ENCODE results near the gene TNFSF10. TPM values are rescaled to one million over a fixed set of nuclear protein-coding genes. Genes with fewer than 3 reads are reported as not detected.

The TNFSF10 gene
- total RNA-seq, 1 donor from 2014 or later = 7.4 TPM

DNA sequence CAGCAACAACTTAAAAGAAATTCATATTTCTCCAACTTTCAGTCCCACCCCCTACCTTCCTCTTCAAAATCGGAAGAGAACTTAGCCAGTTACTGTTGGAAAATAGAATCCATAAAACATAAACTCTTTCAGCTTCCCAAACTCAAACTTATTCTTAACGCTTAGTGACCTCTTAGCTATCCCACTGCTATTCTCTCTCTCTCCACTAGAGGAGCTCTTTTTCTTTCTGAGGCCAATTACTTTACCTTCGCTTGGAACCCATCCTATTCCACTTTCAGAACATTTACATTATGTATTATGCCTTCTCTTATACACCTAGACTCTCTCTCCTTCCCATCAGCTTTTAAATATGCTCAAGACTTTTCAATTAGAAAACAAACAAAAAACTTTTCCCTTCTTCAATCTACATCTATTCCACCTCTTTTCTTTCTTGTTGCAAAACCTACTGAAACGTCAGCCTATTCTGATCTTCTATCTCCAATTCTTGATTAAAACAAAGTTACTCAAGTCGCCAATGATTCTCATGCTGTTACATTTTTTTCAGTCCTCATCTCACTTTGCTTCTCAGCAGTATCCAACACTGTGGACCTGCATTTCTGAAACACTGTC is 61.6 kb downstream of the TNFSF10 start:
- H3K4me3 Mint-ChIP-seq = no peak overlapping the region
- intact Hi-C loops (cut with micrococcal nuclease) = loop anchor here (1.0 kb wide), 2 partner anchors 16 to 162 kb away; no protein-coding TSS in a partner anchor
- H3K9me3 Mint-ChIP-seq = no peaks in the 10 kb centered on the region
- ATAC-seq (ENCODE audit: low read depth) (peak; percentile 61), DNase-seq (no peak)
- POLR2A ChIA-PET = interaction anchor here (0.6 kb wide), 2 partner anchors 13 to 165 kb away, joined by 3 to 4 read pairs; partner anchors contain the start of gene GHSR
- no peaks in the 10 kb centered on the region for H3K36me3 Mint-ChIP-seq (ENCODE audit: low read depth)
- peaks cover 10% of the 10 kb centered on the region for H3K27me3 Mint-ChIP-seq
- peak; percentile 92 for TF ChIP-seq CTCF (IDR thresholded peaks at IDR 0.05)
- H3K27ac Mint-ChIP-seq = no peak overlapping the region
- no peaks in the 10 kb centered on the region for H3K4me1 Mint-ChIP-seq
- CTCF ChIA-PET = interaction anchor here (0.6 to 2.2 kb wide), 15 partner anchors 10 to 162 kb away, joined by 3 to 23 read pairs (median 5); no protein-coding TSS in a partner anchor

DNA sequence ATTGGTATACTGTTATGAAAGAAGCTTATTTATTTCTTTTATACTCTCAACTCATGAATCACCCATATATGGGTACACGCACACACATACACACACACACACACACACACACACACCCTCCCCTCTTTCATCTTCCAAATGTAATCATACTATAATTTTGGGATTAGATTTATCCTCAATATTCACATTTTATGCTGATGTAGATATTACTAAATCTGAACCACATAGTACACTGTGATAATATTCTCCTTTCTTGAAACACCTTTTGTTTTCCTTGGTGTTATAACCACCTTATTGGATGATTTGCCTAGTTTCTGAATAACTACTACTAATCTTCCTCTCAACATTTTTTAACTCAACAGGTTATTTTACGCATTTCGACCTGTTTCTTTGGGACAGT is 66.8 kb downstream of the TNFSF10 start:
- Mint-ChIP-seq H3K4me3 (no peak overlapping the region), H3K4me1 (no peaks in the 10 kb centered on the region), H3K9me3 (no peaks in the 10 kb centered on the region), H3K36me3 (ENCODE audit: low read depth) (no peaks in the 10 kb centered on the region), H3K27me3 (peaks cover 16% of the 10 kb centered on the region), H3K27ac (no peak overlapping the region)
- TF ChIP-seq CTCF (IDR thresholded peaks at IDR 0.05) = no peak
- POLR2A ChIA-PET = no interaction called here
- CTCF ChIA-PET = no interaction called here
- DNase-seq (no peak), ATAC-seq (ENCODE audit: low read depth) (no peak)
- intact Hi-C loops (cut with micrococcal nuclease) = no loop called here

Other genes starting within 250 kb of the TNFSF10 start
- not detected in 2 replicates for gene GHSR, start 75.0 kb downstream of the TNFSF10 start, total RNA-seq
- 4.5 and 4.9 TPM in 2 replicates for gene NCEH1, start 187.6 kb upstream of the TNFSF10 start, total RNA-seq
- gene ECT2, start 227.3 kb upstream of the TNFSF10 start, total RNA-seq = 5.0 and 6.3 TPM in 2 replicates

All from activated B cell treated with CpG ODN at 0.5 μM for 24 hours (primary cell).